Stimulated activated CD8-positive, alpha-beta memory T cell treated with anti-CD3 and anti-CD28 coated beads, Interleukin-2, amount 100 ng/mL, for 1 hour (primary cell): ENCODE data around the gene WNT11.

Source experiments
- DNase-seq, 2 donors: peaks; one replicate each; pipeline ENCODE4 v3.0.0-alpha.2; 2020; ENCODE audit warnings: low read depth in 2 of 2

The WNT11 gene

GRCh38 chr11:76174330-76174729 is 32.0 kb downstream of the WNT11 start:
- DNase-seq: no peak

- DNase-seq: no peak
These were observed 32.6 kb downstream of the WNT11 start for GRCh38 chr11:76173663-76174062.

- DNase-seq: no peak
These were observed 33.7 kb downstream of the WNT11 start for GRCh38 chr11:76172583-76172982.

GRCh38 chr11:76170468-76170867 is 35.8 kb downstream of the WNT11 start:
- no peak for DNase-seq

DNA sequence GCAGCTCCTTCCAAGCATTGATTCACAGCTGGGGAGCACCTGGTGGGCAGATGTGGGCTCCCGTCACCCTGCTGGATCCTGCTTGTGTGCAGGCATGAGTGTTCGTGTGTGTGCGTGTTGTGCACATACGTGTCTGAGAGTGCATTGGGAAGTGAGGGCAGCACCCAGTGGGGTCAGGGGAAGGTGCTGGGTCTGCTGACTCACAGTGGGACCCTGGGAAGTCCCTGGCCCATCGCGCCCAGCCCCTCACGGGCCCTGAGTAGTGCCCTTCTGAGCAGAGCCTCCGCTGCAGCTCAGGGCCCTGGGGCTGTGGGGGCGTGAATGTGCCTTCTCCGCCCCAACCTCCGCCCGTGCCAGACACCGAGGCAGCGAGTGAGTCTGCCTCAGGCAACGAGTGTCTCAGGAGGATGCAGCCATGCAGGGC is 36.8 kb downstream of the WNT11 start:
- no peak for DNase-seq

DNA sequence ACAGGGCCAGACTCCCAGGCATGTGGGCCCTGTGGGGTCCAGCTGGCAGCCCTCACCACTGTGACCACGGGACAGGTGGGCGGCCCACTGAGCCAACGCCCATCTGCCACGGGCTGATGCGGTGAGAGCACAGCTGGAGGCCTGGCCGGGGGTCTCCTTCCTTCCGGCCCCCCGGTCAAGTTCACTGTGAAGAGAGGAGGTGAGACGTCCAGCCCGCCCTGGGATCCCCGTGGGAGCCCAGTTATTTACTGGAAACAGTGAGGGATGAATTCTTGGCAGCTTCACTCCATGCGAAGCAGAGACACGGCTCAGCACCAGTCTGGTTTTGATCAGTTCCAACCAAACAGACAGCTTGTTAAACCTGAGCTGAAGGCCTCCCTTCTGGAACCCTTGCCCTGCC is 38.7 kb downstream of the WNT11 start:
- DNase-seq: no peak

DNA sequence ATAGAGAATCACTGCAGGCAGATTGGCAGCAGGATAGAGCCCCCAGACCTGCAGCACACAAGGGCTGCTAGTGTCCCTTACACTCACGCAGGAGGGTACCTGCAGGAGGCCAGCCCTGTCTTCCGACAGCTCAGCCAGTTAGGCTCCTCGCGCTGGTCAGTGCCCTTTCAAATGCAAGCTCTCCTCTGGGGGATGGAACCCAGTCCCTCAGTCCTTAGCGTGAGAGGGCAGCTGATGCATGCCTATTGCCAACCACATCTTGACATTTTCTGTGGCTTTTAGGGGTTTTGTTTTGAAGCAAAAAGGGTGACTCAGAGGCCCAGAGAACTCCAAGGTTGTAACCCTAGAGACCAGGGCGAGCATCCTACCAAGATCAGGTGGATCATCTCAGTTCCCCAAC is 40.0 kb downstream of the WNT11 start:
- no peak for DNase-seq

DNA sequence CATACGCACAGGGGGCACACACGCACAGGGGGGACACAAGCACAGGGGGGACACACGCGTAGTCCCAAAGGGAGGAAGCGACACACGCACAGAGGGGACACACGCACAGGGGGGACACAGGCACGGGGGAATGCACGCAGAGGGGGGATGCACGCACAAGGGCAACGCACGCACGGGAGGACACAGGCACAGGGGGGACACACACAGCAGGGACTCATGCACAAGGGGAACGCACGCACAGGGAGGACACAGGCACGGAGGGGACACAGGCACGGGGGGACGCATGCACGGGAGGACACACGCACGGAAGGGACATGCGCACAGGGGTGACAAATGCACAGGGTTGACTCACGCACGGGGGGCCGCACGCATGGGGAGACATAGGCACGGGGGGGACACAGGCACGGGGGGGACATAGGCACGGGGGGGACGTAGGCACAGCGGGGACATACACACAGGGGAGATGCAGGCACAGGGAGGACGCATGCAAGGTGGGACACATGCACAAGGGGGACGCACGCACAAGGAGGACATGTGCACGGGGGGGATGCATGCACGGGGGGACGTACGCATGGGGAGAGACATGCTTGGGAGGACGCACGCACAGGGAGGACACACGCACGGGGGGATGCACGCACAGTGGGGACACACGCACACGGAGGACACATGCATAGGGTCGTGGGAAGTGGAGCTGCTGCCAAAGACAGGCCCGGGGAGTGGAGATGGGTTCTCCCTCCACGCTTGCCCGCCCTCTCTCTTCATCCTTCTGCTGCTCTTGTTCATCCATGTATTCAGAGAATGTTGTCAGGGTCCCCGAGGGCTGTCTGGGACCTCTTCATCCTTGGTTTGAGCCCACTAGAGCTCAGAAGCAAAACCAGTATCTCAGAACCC is 41.2 kb downstream of the WNT11 start:
- DNase-seq: no peak

DNA sequence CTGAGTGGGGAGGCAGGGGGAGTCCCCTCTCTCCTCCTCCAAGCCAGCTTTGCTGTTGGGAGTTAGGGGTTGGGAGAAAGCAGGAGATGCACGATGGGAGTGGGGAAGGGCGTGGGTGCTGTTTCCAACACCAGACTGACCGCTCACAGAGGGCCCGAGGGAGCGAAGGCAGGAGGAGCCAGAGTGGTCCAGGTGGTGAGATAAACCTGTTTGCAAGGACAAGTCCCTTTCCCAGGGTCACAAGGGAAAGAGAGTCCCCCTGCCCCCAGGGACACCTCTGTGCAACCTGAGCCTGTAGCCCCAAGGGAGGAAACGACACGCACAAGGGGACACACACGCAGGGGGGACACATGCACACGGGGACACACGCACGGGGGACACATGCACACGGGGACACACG is 42.2 kb downstream of the WNT11 start:
- DNase-seq: no peak

- DNase-seq: no peak
These were observed 42.9 kb downstream of the WNT11 start for GRCh38 chr11:76163289-76163880.

DNA sequence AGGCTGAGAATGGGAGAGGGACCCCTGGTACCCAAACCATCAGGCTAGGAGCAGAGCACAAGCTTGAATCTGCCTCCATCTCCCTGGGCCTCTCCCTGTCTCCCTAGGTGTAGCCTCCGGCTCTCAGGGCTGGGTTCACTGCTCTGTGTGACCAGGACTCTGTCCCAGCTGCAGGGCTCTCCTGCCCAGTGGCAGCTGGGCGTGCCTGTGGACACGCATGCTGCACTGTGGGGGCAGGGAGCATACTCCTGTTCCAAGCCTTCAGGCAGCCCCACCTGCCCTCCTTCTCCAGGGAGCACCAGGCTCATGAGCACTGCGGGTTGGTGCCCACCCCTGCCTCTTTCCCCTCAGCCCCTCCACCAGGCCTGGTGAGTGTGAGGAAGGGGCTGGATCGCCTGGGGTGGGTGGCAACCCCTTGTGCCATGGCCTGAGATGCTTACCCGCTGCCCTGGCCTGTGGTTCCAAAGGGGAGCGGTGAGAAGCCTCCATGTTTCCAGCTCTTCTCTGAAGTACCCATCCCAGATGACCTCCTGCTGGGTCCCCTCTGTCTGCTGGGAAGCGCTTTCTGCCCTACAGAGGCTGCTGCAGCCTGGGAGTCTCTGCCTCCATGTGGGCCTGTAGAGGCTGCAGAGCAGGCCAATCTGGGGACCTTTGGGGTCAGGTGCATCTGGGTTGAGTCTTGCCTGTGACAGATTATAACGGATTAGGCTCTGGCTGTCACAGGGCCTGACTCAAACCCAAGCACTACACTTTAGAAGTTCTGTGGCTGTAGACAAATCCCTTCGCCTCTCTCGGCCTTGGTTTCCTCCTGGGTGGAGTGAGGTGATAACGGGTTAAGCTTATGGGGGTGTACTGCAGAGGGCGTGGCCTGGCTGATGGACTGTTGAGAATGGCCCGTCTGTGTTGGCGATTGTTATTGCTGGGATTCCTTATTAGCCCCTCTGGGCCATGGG is 43.7 kb downstream of the WNT11 start:
- no peak for DNase-seq

DNA sequence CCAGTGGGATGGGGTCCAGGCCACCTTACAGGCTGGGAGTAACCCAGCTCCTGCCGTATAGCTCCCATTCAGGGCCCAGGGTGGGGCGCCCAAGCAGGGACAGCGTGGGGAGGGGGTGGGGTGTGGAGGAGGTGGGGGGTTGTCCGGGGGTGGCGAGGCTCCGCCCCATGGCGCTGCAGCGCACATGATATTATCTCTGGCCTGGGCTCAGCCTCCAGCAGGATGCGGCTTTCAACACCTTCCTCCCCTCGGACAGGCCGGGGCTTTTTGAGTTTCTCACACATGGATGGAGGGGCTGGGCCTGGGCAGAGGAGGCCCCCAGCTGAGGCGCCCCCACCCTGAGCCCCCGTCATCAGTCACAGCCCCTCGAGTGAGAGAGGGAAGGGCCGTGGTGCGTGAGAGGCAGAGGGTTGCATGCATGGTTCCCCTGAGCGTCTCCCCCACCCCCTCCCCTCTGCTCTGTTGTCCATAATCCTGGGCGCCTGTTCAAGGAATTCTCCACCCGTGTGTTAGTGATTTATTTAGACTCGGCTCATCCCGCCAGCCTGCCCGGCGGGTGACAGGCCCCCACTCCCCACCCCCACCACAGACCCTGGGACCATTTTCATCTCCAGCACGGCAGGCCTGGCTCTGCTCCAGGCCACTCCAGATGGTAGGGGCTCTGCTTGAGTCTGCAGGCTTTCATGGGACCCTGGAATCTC is 44.9 kb downstream of the WNT11 start:
- no peak for DNase-seq

DNA sequence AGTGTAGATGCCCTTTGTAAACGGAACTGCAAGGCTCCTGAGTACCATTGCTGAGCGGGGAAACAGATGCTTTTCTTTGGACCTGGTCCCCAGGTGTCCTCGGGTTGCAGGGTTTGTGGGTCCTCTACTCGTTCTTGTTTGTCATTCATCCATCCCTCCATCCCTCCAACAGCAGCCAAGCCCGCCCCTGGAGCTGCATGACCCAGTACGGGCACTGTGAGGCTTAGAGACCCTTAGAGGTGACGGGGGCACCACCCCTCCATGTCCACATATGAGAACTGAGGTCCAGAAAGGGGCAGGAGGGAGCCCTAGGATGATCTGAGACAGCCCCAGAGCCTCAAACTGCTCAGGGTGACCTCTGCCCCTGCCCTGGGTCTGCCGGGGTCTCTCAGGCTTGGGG is 45.4 kb downstream of the WNT11 start:
- DNase-seq: no peak

GRCh38 chr11:76159983-76160661 is 46.2 kb downstream of the WNT11 start:
- no peak for DNase-seq

DNA sequence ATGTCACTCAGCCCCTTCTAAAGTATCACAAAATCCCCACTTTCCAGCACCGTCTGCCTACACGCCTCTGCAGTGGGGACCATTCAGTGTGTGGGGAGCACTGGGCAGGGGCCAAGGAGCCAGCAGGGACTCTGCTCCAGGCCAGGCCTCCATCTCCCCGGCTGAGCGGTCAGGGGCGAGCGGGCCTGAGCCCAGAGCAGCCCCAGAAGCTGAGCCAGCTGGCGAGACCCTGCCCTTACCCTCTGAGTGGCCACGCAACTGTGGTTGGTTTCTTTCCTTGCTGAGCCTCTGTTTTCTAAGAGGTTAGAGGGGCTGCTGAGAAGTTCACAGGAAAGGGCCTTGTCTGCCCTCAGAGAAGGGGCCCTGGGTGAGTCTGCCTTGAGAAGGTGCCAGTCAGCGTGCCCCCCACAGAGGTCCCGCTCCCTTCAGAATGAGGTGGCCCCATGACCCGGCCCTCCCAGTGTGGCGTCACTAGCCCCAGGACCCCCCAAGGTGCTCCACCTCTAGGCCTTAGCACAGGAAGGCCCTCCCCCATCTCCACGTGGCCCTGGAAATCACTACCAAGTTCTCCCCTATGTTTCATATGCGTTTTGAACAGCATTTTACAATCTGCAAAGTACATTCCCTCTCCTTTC is 46.9 kb downstream of the WNT11 start:
- no peak for DNase-seq

DNA sequence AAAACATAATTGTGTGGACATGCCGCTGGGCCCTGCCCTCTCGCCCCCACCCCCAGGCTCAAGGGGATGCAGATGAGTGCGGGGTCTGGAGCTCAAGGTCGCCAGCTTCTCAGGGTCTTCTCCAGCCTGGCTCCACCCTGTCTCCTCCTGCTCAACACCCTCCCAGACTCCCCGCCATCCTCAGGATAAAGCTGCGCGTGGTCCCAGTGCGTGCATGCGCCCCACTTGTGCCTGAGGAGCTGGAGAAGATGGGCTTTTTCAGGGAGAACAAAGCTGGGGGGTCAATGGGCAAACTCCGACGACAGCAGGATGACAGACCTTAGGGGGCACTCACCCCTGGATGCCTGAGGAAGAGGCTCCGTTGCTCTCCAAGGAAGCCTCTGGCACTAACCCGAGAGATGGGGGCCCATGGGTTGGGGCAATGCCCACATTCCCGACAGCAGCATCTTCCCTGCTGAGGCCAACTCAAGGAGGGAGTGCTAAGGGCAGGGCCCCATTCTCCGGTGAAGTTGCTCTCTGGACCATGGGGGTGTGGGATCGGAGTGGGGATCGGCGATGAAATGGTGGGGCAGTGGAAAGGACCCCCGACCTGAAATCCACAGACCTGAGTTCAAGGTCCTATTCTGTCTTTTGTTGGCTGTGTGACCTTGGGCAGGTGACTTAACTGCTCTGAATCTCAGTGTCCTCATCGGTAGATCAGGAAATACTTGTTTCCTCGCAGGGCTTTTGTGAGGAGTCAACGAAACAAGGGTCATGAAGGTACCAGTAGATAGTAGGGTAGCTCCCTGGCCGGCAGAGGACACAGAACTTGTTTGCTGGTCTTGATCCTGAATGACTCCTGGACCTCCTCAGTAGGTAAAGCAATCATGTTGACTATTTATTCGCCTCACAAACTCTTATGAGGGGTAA is 47.7 kb downstream of the WNT11 start:
- no peak for DNase-seq

DNA sequence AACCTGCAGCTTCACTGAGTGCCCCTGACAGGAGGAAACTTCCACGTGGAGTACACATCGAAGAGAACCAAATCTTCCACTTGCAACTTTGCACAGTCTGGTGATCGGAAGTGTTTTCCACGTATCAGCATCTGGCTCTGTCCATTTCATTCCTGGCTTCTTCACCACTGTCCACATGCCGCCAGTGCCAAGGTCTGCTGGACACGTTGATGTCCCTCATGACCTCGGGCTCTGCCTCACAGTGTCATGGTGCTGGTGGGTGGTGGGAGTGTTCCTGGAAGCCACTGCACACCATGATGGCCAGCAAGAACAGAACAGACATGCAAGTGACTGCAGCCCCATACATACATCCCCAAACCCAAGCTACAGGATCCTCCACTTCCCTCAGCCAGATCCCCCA is 48.4 kb downstream of the WNT11 start:
- DNase-seq: no peak

GRCh38 chr11:76156971-76157427 is 49.3 kb downstream of the WNT11 start:
- no peak for DNase-seq

GRCh38 chr11:76155500-76156227 is 50.6 kb downstream of the WNT11 start:
- DNase-seq: no peak
